ENCODE measurements around the gene HECA. TPM values are rescaled to one million over a fixed set of nuclear protein-coding genes. Genes with fewer than 3 reads are reported as not detected.

The HECA gene
- polyA plus RNA-seq, 2 of the 4 experiments (the other 2 are of a cell fraction): 1.3 to 2.2 TPM

- Histone ChIP-seq H3K4me3 (no peak overlapping the region), H3K4me2 (no peak overlapping the region), H3K9me3 (no peaks in the 10 kb centered on the region), H3K4me1 (no peaks in the 10 kb centered on the region), H3K27ac (no peak overlapping the region)
- ChIA-PET POLR2A (no interaction called here), CTCF (no interaction called here)
- DNase-seq (ENCODE audit: low read depth in 1 of 2, low spot score in 1 of 2): no peak
- FAIRE-seq: no peak
- no peak for ATAC-seq
- no peak for TF ChIP-seq KDM5A (IDR thresholded peaks at IDR 0.05)
- TF ChIP-seq CHD2 (IDR thresholded peaks at IDR 0.05; ENCODE audit: low read length, partially characterized antibody): no peak
- TF ChIP-seq PHF8 (IDR thresholded peaks at IDR 0.05; ENCODE audit: borderline replicate concordance, low read depth): no peak
- no peak for TF ChIP-seq ZC3H11A (IDR thresholded peaks at IDR 0.05)
- TF ChIP-seq SREBF2 (IDR thresholded peaks at IDR 0.05): no peak
- TF ChIP-seq EP300 (IDR thresholded peaks at IDR 0.05): no peak
- TF ChIP-seq CBX8 (IDR thresholded peaks at IDR 0.05): no peak
- 46% methylated on average over 1 of the region's 1 CpG for WGBS (ENCODE audit: missing lambda C conversion rate)
These were observed 26.3 kb downstream of the HECA start for GRCh38 chr6:139161169-139161568.

GRCh38 chr6:139161817-139162284 lies 27.0 kb downstream of the HECA start:
- Histone ChIP-seq H3K4me1 (no peaks in the 10 kb centered on the region), H3K27ac (no peak overlapping the region), H3K4me3 (no peak overlapping the region), H3K4me2 (no peak overlapping the region), H3K9me3 (no peaks in the 10 kb centered on the region)
- FAIRE-seq (no peak), DNase-seq (ENCODE audit: low read depth in 1 of 2, low spot score in 1 of 2) (no peak), ATAC-seq (no peak)
- ChIA-PET POLR2A (no interaction called here), CTCF (no interaction called here)
- TF ChIP-seq RAD21 (conservative IDR thresholded peaks at IDR 0.05 in 1 of 2, IDR thresholded peaks at IDR 0.05 in 1 of 2) (no peak), ZSCAN20 (CRISPR knock-in tag; IDR thresholded peaks at IDR 0.05) (no peak), RCOR1 (IDR thresholded peaks at IDR 0.05; ENCODE audit: low read depth, low read length) (no peak), NFE2L2 (conservative IDR thresholded peaks at IDR 0.05; ENCODE audit: low read length) (no peak), RFX5 (IDR thresholded peaks at IDR 0.05) (no peak), EHMT2 (IDR thresholded peaks at IDR 0.05; ENCODE audit: low read depth) (no peak), RARB (CRISPR knock-in tag; IDR thresholded peaks at IDR 0.05) (no peak), HOXA7 (CRISPR knock-in tag; IDR thresholded peaks at IDR 0.05) (no peak), PBX3 (IDR thresholded peaks at IDR 0.05) (no peak), GATA3 (IDR thresholded peaks at IDR 0.05; ENCODE audit: borderline replicate concordance) (no peak), HOXB5 (CRISPR knock-in tag; IDR thresholded peaks at IDR 0.05) (no peak), ELK1 (IDR thresholded peaks at IDR 0.05; ENCODE audit: low read depth, low read length) (no peak), MYC (IDR thresholded peaks at IDR 0.05; ENCODE audit: borderline replicate concordance, low read length) (no peak), MAFK (IDR thresholded peaks at IDR 0.05; ENCODE audit: partially characterized antibody) (no peak), MAZ (IDR thresholded peaks at IDR 0.05; ENCODE audit: borderline replicate concordance, low read depth, low read length) (no peak), E2F6 (IDR thresholded peaks at IDR 0.05; ENCODE audit: borderline replicate concordance, low read depth) (no peak), CEBPB (IDR thresholded peaks at IDR 0.05) (no peak), HEYL (CRISPR knock-in tag; IDR thresholded peaks at IDR 0.05) (no peak), CTCF (IDR thresholded peaks at IDR 0.05) (no peak)
- WGBS (ENCODE audit: missing lambda C conversion rate): 68% methylated on average over 3 of the region's 3 CpGs

All from A549 (cell line).